Measurements from ENCODE around the gene PRDM16.

DNA sequence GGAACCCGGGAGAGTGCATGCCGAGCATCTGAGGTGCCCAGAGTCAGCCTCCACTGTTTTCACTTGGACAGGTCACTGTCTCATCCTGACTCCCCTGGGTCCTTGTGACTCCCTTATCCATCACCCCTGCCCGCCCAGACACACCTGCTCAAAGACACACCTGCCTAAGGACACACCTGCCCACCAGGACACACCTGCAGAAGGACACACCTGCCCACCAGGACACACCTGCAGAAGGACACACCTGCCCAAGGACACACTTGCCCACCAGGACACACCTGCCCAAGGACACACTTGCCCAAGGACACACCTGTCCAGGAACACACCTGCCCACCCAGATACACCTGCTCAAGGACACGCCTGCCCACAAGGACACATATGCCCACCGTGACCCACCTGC lies 314.7 kb downstream of the PRDM16 start:
- TF ChIP-seq, protein P1, sequence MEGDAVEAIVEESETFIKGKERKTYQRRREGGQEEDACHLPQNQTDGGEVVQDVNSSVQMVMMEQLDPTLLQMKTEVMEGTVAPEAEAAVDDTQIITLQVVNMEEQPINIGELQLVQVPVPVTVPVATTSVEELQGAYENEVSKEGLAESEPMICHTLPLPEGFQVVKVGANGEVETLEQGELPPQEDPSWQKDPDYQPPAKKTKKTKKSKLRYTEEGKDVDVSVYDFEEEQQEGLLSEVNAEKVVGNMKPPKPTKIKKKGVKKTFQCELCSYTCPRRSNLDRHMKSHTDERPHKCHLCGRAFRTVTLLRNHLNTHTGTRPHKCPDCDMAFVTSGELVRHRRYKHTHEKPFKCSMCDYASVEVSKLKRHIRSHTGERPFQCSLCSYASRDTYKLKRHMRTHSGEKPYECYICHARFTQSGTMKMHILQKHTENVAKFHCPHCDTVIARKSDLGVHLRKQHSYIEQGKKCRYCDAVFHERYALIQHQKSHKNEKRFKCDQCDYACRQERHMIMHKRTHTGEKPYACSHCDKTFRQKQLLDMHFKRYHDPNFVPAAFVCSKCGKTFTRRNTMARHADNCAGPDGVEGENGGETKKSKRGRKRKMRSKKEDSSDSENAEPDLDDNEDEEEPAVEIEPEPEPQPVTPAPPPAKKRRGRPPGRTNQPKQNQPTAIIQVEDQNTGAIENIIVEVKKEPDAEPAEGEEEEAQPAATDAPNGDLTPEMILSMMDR (IDR thresholded peaks at IDR 0.05) = no peak
- TF ChIP-seq POLR2AphosphoS5 (IDR thresholded peaks at IDR 0.05; ENCODE audit: low read depth, low read length) (no peak), TCF7L2 (IDR thresholded peaks at IDR 0.05; ENCODE audit: low read depth, low read length) (no peak)
